ENCODE results near the gene HSCB. TPM values are rescaled to one million over a fixed set of nuclear protein-coding genes. Genes with fewer than 3 reads are reported as not detected.
"Not testable (repeated sequence)": the region's sequence is repeated elsewhere in the genome, so short reads cannot be mapped to it uniquely, and the experiment has no call there.

The HSCB gene
- total RNA-seq = 15.7 and 16.6 TPM in 2 replicates

- DNase-seq (ENCODE audit: low read depth in 2 of 2) = peak; percentile 99
Measured at GRCh38 chr22:28741785-28742561, at the start of gene HSCB, which contains the start of gene CHEK2. Gene HSCB (plus strand): TSS chr22:28742039. CDS start chr22:28742096, 57 bp downstream. Gene CHEK2 (minus strand): TSS chr22:28741820. CDS start chr22:28734721, 7,099 bp downstream.

GRCh38 chr22:28693041-28693760 is 48.6 kb upstream of the HSCB start:
- DNase-seq (ENCODE audit: low read depth in 2 of 2) = not testable (repeated sequence)

GRCh38 chr22:28702891-28703290 is 38.9 kb upstream of the HSCB start:
- DNase-seq (ENCODE audit: low read depth in 2 of 2) = no peak

GRCh38 chr22:28703436-28703835 is 38.4 kb upstream of the HSCB start:
- DNase-seq (ENCODE audit: low read depth in 2 of 2) = no peak

GRCh38 chr22:28706845-28707244 is 35.0 kb upstream of the HSCB start:
- DNase-seq (ENCODE audit: low read depth in 2 of 2) = no peak

- peak; percentile 10 to 24 for DNase-seq (ENCODE audit: low read depth in 2 of 2)
Measured at GRCh38 chr22:28710107-28710506, 31.7 kb upstream of the HSCB start.

GRCh38 chr22:28710576-28711191 is 31.2 kb upstream of the HSCB start:
- peak; percentile 73 to 84 for DNase-seq (ENCODE audit: low read depth in 2 of 2)

GRCh38 chr22:28711341-28711740 is 30.5 kb upstream of the HSCB start:
- DNase-seq (ENCODE audit: low read depth in 2 of 2) = peak in 1 of 2 donors; percentile 6

GRCh38 chr22:28711820-28712777 is 29.7 kb upstream of the HSCB start:
- DNase-seq (ENCODE audit: low read depth in 2 of 2) = peak in 1 of 2 donors; percentile 44

GRCh38 chr22:28714043-28714628 is 27.7 kb upstream of the HSCB start:
- DNase-seq (ENCODE audit: low read depth in 2 of 2) = peak in 1 of 2 donors; percentile 2

GRCh38 chr22:28715611-28716010 is 26.2 kb upstream of the HSCB start:
- DNase-seq (ENCODE audit: low read depth in 2 of 2) = no peak

GRCh38 chr22:28716686-28717085 is 25.2 kb upstream of the HSCB start:
- DNase-seq (ENCODE audit: low read depth in 2 of 2) = no peak

- DNase-seq (ENCODE audit: low read depth in 2 of 2) = no peak
Measured at GRCh38 chr22:28718044-28718443, 23.8 kb upstream of the HSCB start.

GRCh38 chr22:28728002-28728401 is 13.8 kb upstream of the HSCB start:
- no peak for DNase-seq (ENCODE audit: low read depth in 2 of 2)

- DNase-seq (ENCODE audit: low read depth in 2 of 2) = no peak
Measured at GRCh38 chr22:28728621-28729313, 13.1 kb upstream of the HSCB start.

GRCh38 chr22:28730179-28730578 is 11.7 kb upstream of the HSCB start:
- no peak for DNase-seq (ENCODE audit: low read depth in 2 of 2)

GRCh38 chr22:28734393-28734792 is 7.4 kb upstream of the HSCB start:
- no peak for DNase-seq (ENCODE audit: low read depth in 2 of 2)

GRCh38 chr22:28736301-28737155 is 5.3 kb upstream of the HSCB start:
- no peak for DNase-seq (ENCODE audit: low read depth in 2 of 2)

- no peak for DNase-seq (ENCODE audit: low read depth in 2 of 2)
Measured at GRCh38 chr22:28737701-28738100, 4.1 kb upstream of the HSCB start.

Measured in lung microvascular endothelial cell (primary cell).